ENCODE data around the gene NUDT8. TPM values are rescaled to one million over a fixed set of nuclear protein-coding genes. Genes with fewer than 3 reads are reported as not detected.
"Not testable (repeated sequence)": the region's sequence is repeated elsewhere in the genome, so short reads cannot be mapped to it uniquely, and the experiment has no call there.

The NUDT8 gene
- total RNA-seq, 4 donors from 2014 or later, result 3.5 to 7.6 TPM; not detected in 2

GRCh38 chr11:67627812-67628624 is 1.7 kb downstream of the NUDT8 start:
- Histone ChIP-seq H3K4me1 (peaks cover 0 to 5% of the 10 kb centered on the region in 2 donors), H3K9me3 (no peaks in the 10 kb centered on the region), H3K4me3 (no peak overlapping the region), H3K27ac (no peak overlapping the region), H3K27me3 (no peaks in the 10 kb centered on the region), H3K36me3 (no peaks in the 10 kb centered on the region)
- DNase-seq, result peak in 1 of 2 donors; percentile 16
- intact Hi-C loops (cut with DNase I; ENCODE audit: low total_unique reads), result no loop called here
- TF ChIP-seq CTCF (IDR thresholded peaks at IDR 0.05) (no peak), POLR2A (IDR thresholded peaks at IDR 0.05) (no peak)

- no peak for DNase-seq
- intact Hi-C loops (cut with DNase I; ENCODE audit: low total_unique reads), result no loop called here
Measured at GRCh38 chr11:67627441-67627811, 2.3 kb downstream of the NUDT8 start.

GRCh38 chr11:67626970-67627369 is 2.8 kb downstream of the NUDT8 start:
- no peak for DNase-seq
- H3K9me3 ChIP-seq, result no peaks in the 10 kb centered on the region
- intact Hi-C loops (cut with DNase I; ENCODE audit: low total_unique reads), result no loop called here
- no peaks in the 10 kb centered on the region for H3K36me3 ChIP-seq
- peaks cover 0 to 5% of the 10 kb centered on the region in 2 donors for H3K4me1 ChIP-seq
- no peak overlapping the region for H3K27ac ChIP-seq
- TF ChIP-seq POLR2A (IDR thresholded peaks at IDR 0.05) (no peak), CTCF (IDR thresholded peaks at IDR 0.05) (no peak)
- H3K27me3 ChIP-seq, result no peaks in the 10 kb centered on the region
- no peak overlapping the region for H3K4me3 ChIP-seq

More at GRCh38 chr11:67627441-67627811, 2.3 kb downstream of the NUDT8 start:
- Histone ChIP-seq H3K9me3 (no peaks in the 10 kb centered on the region), H3K4me3 (no peak overlapping the region), H3K27ac (no peak overlapping the region), H3K27me3 (no peaks in the 10 kb centered on the region), H3K36me3 (no peaks in the 10 kb centered on the region), H3K4me1 (peaks cover 0 to 5% of the 10 kb centered on the region in 2 donors)
- TF ChIP-seq POLR2A (IDR thresholded peaks at IDR 0.05) (no peak), CTCF (IDR thresholded peaks at IDR 0.05) (no peak)

- H3K4me3 ChIP-seq; H3K27ac ChIP-seq; DNase-seq; intact Hi-C loops (cut with DNase I; ENCODE audit: low total_unique reads); H3K27me3 ChIP-seq; H3K4me1 ChIP-seq; H3K36me3 ChIP-seq; H3K9me3 ChIP-seq: not testable (repeated sequence)
Measured at GRCh38 chr11:67626131-67626833, 3.5 kb downstream of the NUDT8 start.

- H3K4me1 ChIP-seq; H3K36me3 ChIP-seq; H3K4me3 ChIP-seq; H3K27me3 ChIP-seq; intact Hi-C loops (cut with DNase I; ENCODE audit: low total_unique reads); DNase-seq; H3K27ac ChIP-seq; H3K9me3 ChIP-seq: not testable (repeated sequence)
Measured at GRCh38 chr11:67623795-67624194, 5.9 kb downstream of the NUDT8 start.

GRCh38 chr11:67622905-67623304 is 6.8 kb downstream of the NUDT8 start:
- DNase-seq; H3K4me1 ChIP-seq; intact Hi-C loops (cut with DNase I; ENCODE audit: low total_unique reads); H3K27me3 ChIP-seq; H3K4me3 ChIP-seq; H3K9me3 ChIP-seq; H3K27ac ChIP-seq; H3K36me3 ChIP-seq: not testable (repeated sequence)

- H3K27me3 ChIP-seq; H3K27ac ChIP-seq; H3K36me3 ChIP-seq; H3K4me1 ChIP-seq; H3K4me3 ChIP-seq; DNase-seq; H3K9me3 ChIP-seq; intact Hi-C loops (cut with DNase I; ENCODE audit: low total_unique reads): not testable (repeated sequence)
Measured at GRCh38 chr11:67621928-67622327, 7.8 kb downstream of the NUDT8 start.

- intact Hi-C loops (cut with DNase I; ENCODE audit: low total_unique reads); H3K27ac ChIP-seq; H3K4me1 ChIP-seq; H3K4me3 ChIP-seq; H3K27me3 ChIP-seq; DNase-seq; H3K36me3 ChIP-seq; H3K9me3 ChIP-seq: not testable (repeated sequence)
Measured at GRCh38 chr11:67620621-67621020, 9.1 kb downstream of the NUDT8 start.

- H3K4me3 ChIP-seq; H3K9me3 ChIP-seq; DNase-seq; H3K36me3 ChIP-seq; H3K4me1 ChIP-seq; H3K27me3 ChIP-seq; intact Hi-C loops (cut with DNase I; ENCODE audit: low total_unique reads); H3K27ac ChIP-seq: not testable (repeated sequence)
Measured at GRCh38 chr11:67619683-67620618, 9.8 kb downstream of the NUDT8 start.
